H9 (cell line): ENCODE measurements around the gene WNT9A. TPM values are rescaled to one million over a fixed set of nuclear protein-coding genes. Genes with fewer than 3 reads are reported as not detected.
"Not testable (repeated sequence)": the region's sequence is repeated elsewhere in the genome, so short reads cannot be mapped to it uniquely, and the experiment has no call there.

ENCODE experiments used
- DNase-seq: peaks from one replicate; pipeline ENCODE4 v3.0.0-alpha.2; 2017
- H2AFZ ChIP-seq: one replicate; pipeline ENCODE4 v1.6.1; 2013; ENCODE audit warnings: mild to moderate bottlenecking, low read length, control low read depth, moderate library complexity
- H2AK5ac ChIP-seq: 2 replicates; pipeline ENCODE4 v1.6.1; 2013; ENCODE audit warnings: low read length, control low read depth, mixed read lengths; ENCODE audit not compliant: insufficient read length
- H2BK120ac ChIP-seq: one replicate; pipeline ENCODE4 v1.6.1; 2013; ENCODE audit warnings: low read depth, mild to moderate bottlenecking, low read length, control low read depth, inconsistent platforms; ENCODE audit not compliant: poor library complexity, severe bottlenecking
- H2BK12ac ChIP-seq: 2 replicates; pipeline ENCODE4 v1.6.1; 2013; ENCODE audit warnings: low read length, control low read depth, mixed read lengths, low read depth; ENCODE audit not compliant: insufficient read length
- H2BK15ac ChIP-seq: 2 replicates; pipeline ENCODE4 v1.6.1; 2013; ENCODE audit warnings: low read depth, low read length, control low read depth
- H2BK20ac ChIP-seq: one replicate; pipeline ENCODE4 v1.6.1; 2013; ENCODE audit warnings: low read depth, mild to moderate bottlenecking, low read length, control low read depth, inconsistent platforms; ENCODE audit not compliant: poor library complexity, severe bottlenecking
- H2BK5ac ChIP-seq: 2 replicates; pipeline ENCODE4 v1.6.1; 2013; ENCODE audit warnings: low read length, control low read depth, mixed read lengths; ENCODE audit not compliant: insufficient read length
- H3K14ac ChIP-seq: 2 replicates; pipeline ENCODE4 v1.6.1; 2013; ENCODE audit warnings: low read length, control low read depth; ENCODE audit not compliant: insufficient read depth
- H3K18ac ChIP-seq: 2 replicates; pipeline ENCODE4 v1.6.1; 2013; ENCODE audit warnings: low read depth, mild to moderate bottlenecking, mixed read lengths, low read length, control low read depth; ENCODE audit not compliant: insufficient read length
- H3K23ac ChIP-seq: 2 replicates; pipeline ENCODE4 v1.6.1; 2013; ENCODE audit warnings: low read length, control low read depth, mixed read lengths, low read depth; ENCODE audit not compliant: insufficient read length
- H3K23me2 ChIP-seq: 2 replicates; pipeline ENCODE4 v1.6.1; 2013; ENCODE audit warnings: low read depth, mild to moderate bottlenecking, mixed read lengths, low read length, control low read depth; ENCODE audit not compliant: insufficient read length, poor library complexity, severe bottlenecking
- H3K27ac ChIP-seq: 2 replicates; pipeline ENCODE4 v1.5.1; 2013; ENCODE audit warnings: low read length, control low read depth, mixed read lengths, low read depth; ENCODE audit not compliant: insufficient read length
- H3K27me3 ChIP-seq: 2 replicates; pipeline ENCODE4 v1.6.1; 2013; ENCODE audit warnings: low read length, control low read depth, inconsistent platforms; ENCODE audit not compliant: insufficient read depth
- H3K4ac ChIP-seq: 2 replicates; pipeline ENCODE4 v1.6.1; 2013; ENCODE audit warnings: low read depth, mild to moderate bottlenecking, control low read depth, inconsistent platforms, low read length, moderate library complexity
- H3K4me1 ChIP-seq: 2 replicates; pipeline ENCODE4 v1.6.1; 2013; ENCODE audit warnings: low read length, control low read depth, inconsistent platforms; ENCODE audit not compliant: insufficient read depth
- H3K4me2 ChIP-seq: 2 replicates; pipeline ENCODE4 v1.6.1; 2013; ENCODE audit warnings: low read length, control low read depth, mixed read lengths; ENCODE audit not compliant: insufficient read length, insufficient read depth
- H3K56ac ChIP-seq: 2 replicates; pipeline ENCODE4 v1.6.1; 2013; ENCODE audit warnings: low read depth, mild to moderate bottlenecking, mixed read lengths, low read length, control low read depth; ENCODE audit not compliant: insufficient read length
- H3K79me1 ChIP-seq: 2 replicates; pipeline ENCODE4 v1.6.1; 2013; ENCODE audit warnings: low read depth, mild to moderate bottlenecking, moderate library complexity, low read length, control low read depth, inconsistent platforms; ENCODE audit not compliant: insufficient read depth, poor library complexity, severe bottlenecking
- H3K79me2 ChIP-seq: 2 replicates; pipeline ENCODE4 v1.6.1; 2013; ENCODE audit warnings: low read length, control low read depth, inconsistent platforms; ENCODE audit not compliant: insufficient read depth
- H3K9ac ChIP-seq: 2 replicates; pipeline ENCODE4 v1.6.1; 2013; ENCODE audit warnings: low read length, control low read depth, mixed read lengths; ENCODE audit not compliant: insufficient read length; ENCODE audit errors: extremely low read depth
- H3K9me3 ChIP-seq: one replicate; pipeline ENCODE4 v1.6.1; 2013; ENCODE audit warnings: low read depth, low read length, inconsistent platforms; ENCODE audit not compliant: control insufficient read depth
- H3T11ph ChIP-seq: one replicate; pipeline ENCODE4 v1.6.1; 2013; ENCODE audit warnings: mild to moderate bottlenecking, low read length, control low read depth, inconsistent platforms
- H4K20me1 ChIP-seq: one replicate; pipeline ENCODE4 v1.6.1; 2013; ENCODE audit not compliant: control insufficient read depth, insufficient read length, insufficient read depth
- H4K5ac ChIP-seq: 2 replicates; pipeline ENCODE4 v1.6.1; 2013; ENCODE audit warnings: low read depth, mild to moderate bottlenecking, mixed read lengths, low read length, control low read depth; ENCODE audit not compliant: insufficient read length
- H4K8ac ChIP-seq: replicated peaks from 2 replicates; pipeline ENCODE4 v1.6.1; 2013; ENCODE audit warnings: low read length, control low read depth, mixed read lengths, low read depth; ENCODE audit not compliant: insufficient read length
- H4K91ac ChIP-seq: 2 replicates; pipeline ENCODE4 v1.6.1; 2013; ENCODE audit warnings: low read depth, mild to moderate bottlenecking, moderate library complexity, mixed read lengths, low read length, control low read depth; ENCODE audit not compliant: insufficient read length
- H3K27ac Mint-ChIP-seq, 3 experiments: 2 replicates in 2 of 3; 3 replicates in 1 of 3; pipeline ENCODE4 v1.8.0; 2020 to 2021; ENCODE audit warnings: mixed read lengths in 3 of 3, mild to moderate bottlenecking in 1 of 3, moderate library complexity in 1 of 3
- H3K27me3 Mint-ChIP-seq: 2 replicates; pipeline ENCODE4 v1.8.0; 2021; ENCODE audit warnings: low read depth, mild to moderate bottlenecking, moderate library complexity, mixed read lengths
- H3K36me3 Mint-ChIP-seq, 3 experiments: 2 replicates in 2 of 3; 3 replicates in 1 of 3; pipeline ENCODE4 v1.8.0; 2020 to 2021; ENCODE audit warnings: low read depth in 3 of 3, mixed read lengths in 3 of 3; ENCODE audit not compliant: insufficient read depth in 1 of 3
- H3K4me1 Mint-ChIP-seq, 2 experiments: 2 replicates each; pipeline ENCODE4 v1.8.0; 2020; ENCODE audit warnings: mixed read lengths in 2 of 2
- H3K4me3 Mint-ChIP-seq, 2 experiments: 2 replicates in 1 of 2; 3 replicates in 1 of 2; pipeline ENCODE4 v1.8.0; 2020 to 2021; ENCODE audit warnings: mild to moderate bottlenecking in 2 of 2, mixed read lengths in 2 of 2, moderate library complexity in 1 of 2
- H3K9me3 Mint-ChIP-seq, 2 experiments: 2 replicates in 1 of 2; 3 replicates in 1 of 2; pipeline ENCODE4 v1.8.0; 2020; ENCODE audit warnings: mild to moderate bottlenecking in 2 of 2, mixed read lengths in 2 of 2, moderate library complexity in 1 of 2
- whole genome bisulfite sequencing: extraction: QIAGEN DNeasy Blood & Tissue Kit; methylation state at CpG from one replicate; pipeline ENCODE4 v1.1.7; 2013; ENCODE audit warnings: missing lambda C conversion rate, low lambda C conversion rate, mixed read lengths; ENCODE audit not compliant: insufficient read length; ENCODE audit errors: extremely low coverage; 5-methylcytosine and 5-hydroxymethylcytosine counted together
- total RNA-seq: library from RNA; stranded (reverse); gene quantifications from 2 replicates; pipeline ENCODE4 v1.2.1, GENCODE V29; 2021

The WNT9A gene
- total RNA-seq, 1 experiment from 2014 or later: 0.77 TPM

- not testable (repeated sequence) for H3K27ac ChIP-seq, H4K8ac ChIP-seq, H4K5ac ChIP-seq, H3K4me1 ChIP-seq, H3K56ac ChIP-seq, H3K23ac ChIP-seq, H3K18ac ChIP-seq, H3K4ac ChIP-seq, H3K9ac ChIP-seq, H2AFZ ChIP-seq, H3K9me3 Mint-ChIP-seq, H2BK5ac ChIP-seq, H3K27ac Mint-ChIP-seq, H2BK15ac ChIP-seq, H2BK12ac ChIP-seq, H3K79me2 ChIP-seq, H4K20me1 ChIP-seq, H3K4me2 ChIP-seq, H4K91ac ChIP-seq, H3K4me3 Mint-ChIP-seq, H3K27me3 Mint-ChIP-seq, H3K79me1 ChIP-seq, H2BK20ac ChIP-seq, H3K4me1 Mint-ChIP-seq, H3T11ph ChIP-seq, H2BK120ac ChIP-seq, DNase-seq, H3K27me3 ChIP-seq, H3K23me2 ChIP-seq, H3K36me3 Mint-ChIP-seq, H3K14ac ChIP-seq, H2AK5ac ChIP-seq, H3K9me3 ChIP-seq
- no CpG with 5 or more reads among the region's 32 CpGs for WGBS
These were observed 26.1 kb upstream of the WNT9A start for GRCh38 chr1:227973724-227974288.

GRCh38 chr1:227972843-227973374, 25.2 kb upstream of the WNT9A start:
- not testable (repeated sequence) for H3K4me2 ChIP-seq, DNase-seq, H3K36me3 Mint-ChIP-seq

More at GRCh38 chr1:227972843-227973374, 25.2 kb upstream of the WNT9A start:
- H3K9ac ChIP-seq, H3K14ac ChIP-seq, H2AFZ ChIP-seq, H2BK20ac ChIP-seq, H3K4me1 Mint-ChIP-seq, H3K27me3 ChIP-seq, H3K23ac ChIP-seq, H3K4me1 ChIP-seq, H3K79me1 ChIP-seq, H3K79me2 ChIP-seq, H2BK5ac ChIP-seq, H2BK15ac ChIP-seq, H4K91ac ChIP-seq, H3K27me3 Mint-ChIP-seq, H3K23me2 ChIP-seq, H3T11ph ChIP-seq, H3K9me3 ChIP-seq, H3K56ac ChIP-seq, H3K9me3 Mint-ChIP-seq, H2AK5ac ChIP-seq, H4K20me1 ChIP-seq, H2BK12ac ChIP-seq, H4K8ac ChIP-seq, H4K5ac ChIP-seq, H3K27ac ChIP-seq, H3K18ac ChIP-seq, H2BK120ac ChIP-seq, H3K4me3 Mint-ChIP-seq, H3K4ac ChIP-seq: not testable (repeated sequence)
- WGBS: no CpG with 5 or more reads among the region's 22 CpGs
- H3K27ac Mint-ChIP-seq: peak overlapping the region in 1 of 3 experiments; percentile 27; a peak in 1 of 7 replicates
